ENCODE data around the gene MAD2L2.

MAD2L2 gene

DNA sequence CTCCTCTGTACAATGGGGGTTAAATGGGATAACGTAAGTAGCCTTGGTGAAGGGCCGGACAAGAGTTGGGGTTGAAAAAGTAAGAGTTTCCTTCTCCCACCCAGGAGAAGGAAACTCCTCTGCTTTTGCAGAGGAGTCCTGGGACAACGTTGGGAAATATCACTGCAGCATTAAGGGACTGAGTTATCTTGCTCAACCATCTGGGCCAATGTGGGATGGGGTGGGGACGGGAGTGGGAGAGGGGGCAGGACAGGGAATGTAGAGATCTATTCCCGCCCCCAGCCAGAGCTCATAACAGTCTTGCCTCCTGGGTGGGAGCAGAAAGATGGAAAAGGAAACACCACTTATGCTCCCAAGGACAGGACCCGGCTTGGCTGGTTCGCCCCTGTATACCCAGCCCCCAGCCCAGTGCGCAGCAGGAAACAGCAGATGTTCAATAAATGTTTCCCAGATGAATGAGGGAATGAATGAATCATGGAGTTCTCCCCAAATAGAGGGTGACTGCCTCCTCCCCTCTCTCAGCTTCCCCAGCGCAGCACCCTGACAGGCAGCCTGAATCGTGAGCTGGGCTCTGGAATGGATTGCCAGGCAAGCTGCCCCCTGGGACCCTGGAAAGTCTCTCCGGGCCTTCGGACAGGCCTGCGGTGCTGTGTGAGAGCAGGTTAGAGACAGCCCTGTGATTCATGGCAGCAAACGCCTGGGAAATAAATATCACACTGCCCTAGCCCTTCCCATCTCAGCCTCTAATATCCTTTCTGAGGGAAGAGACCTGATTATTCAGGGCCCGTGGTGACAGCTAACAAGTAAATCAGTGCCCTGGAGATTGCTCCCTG is 51.5 kb downstream of the MAD2L2 start:
- DNase-seq (ENCODE audit: low read depth) = no peak

GRCh38 chr1:11628767-11629166 is 52.2 kb downstream of the MAD2L2 start:
- DNase-seq (ENCODE audit: low read depth) = no peak

DNA sequence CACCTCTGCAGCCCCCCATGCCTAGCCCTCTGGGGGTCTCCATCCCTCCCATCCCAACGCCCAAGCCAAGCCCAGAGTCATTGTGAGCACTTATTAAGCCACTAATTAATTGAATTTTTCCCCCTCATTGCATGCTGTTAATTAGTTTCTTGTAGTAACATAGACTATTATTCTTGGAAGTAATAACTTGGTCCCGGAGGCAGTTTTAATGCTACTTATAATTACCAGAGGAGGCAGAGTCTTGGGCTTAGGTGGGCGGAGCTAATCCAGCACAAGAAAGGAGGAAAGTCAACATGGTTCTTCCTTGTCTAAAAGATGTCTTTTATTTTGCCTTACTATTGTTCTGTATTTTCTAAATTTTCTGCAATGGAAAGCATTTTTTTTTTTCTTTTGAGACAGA is 54.4 kb downstream of the MAD2L2 start:
- no peak for DNase-seq (ENCODE audit: low read depth)
